GM21381 (cell line): ENCODE data around the gene CTU2.

ENCODE experiments used
- ATAC-seq: cut with Tn5 transposase; IDR thresholded peaks from one replicate; pipeline ENCODE4 v1.9.1; 2021; ENCODE audit warnings: mild to moderate bottlenecking, moderate library complexity; ENCODE audit not compliant: unreplicated experiment

The CTU2 gene

DNA sequence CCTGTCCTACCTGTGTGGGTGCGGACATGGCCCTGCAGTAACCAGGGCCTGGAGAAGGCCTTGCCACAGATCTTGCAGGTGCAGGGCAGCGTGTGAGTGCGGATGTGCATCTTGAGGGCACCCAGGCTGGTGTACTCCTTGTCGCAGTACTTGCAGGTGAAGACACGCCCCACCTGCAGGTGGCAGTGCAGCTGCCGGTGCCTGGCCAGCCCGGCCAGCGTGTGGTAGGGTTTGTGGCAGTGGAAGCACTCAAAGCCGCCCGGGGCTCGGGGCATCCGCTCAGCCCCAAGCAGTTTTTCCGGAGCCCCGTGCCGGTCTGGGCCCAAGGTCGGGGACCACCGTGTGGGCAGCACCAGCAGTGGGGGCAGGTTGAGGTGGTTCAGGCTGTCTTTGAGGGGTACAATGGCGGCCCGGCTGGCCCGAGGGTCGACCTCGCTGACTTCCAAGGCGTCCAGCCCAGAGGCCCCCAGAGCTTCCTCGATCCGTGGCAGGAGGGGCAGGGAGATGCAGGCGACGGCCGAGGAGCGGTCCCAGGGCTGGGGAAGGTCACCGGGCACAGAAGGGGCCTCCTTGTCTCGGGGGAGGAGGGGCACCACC lies 25.1 kb upstream of the CTU2 start:
- ATAC-seq, result peak; percentile 7

DNA sequence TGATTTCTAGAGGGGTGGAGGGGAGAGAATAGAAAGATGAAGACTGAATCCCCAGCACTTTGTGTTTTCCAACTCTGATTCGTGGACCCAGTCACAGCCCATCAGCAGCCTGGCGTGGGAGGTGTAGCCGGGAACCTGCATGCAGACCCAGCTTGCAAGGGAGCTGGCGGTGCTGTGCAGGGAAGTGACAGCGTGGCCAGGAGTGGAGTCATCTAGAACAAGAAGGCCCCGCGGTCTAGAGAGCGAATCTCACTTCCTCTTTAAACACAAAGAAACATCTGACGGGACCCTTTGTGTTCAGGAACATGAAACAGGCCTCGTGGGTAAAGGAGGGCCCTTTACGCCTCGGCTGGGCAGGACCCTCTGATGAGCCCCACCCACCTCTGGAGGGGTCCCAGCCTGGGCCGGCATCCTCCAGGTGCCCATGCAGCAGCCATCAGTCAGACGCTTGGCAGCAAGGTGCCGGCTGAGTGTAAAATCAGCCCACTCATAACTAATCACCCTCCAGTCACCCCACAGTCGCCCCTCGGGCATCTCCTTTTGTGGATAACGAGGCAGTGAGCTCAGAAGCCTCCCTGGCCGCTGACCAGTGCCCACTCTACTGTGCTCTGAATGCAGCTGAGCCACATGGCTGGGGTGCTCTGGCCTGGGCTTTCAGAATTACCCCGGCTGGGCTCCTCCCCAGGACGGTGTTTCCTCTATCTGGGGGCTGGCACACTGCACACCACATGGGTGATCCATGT lies 24.4 kb upstream of the CTU2 start:
- ATAC-seq, result peak; percentile 63

DNA sequence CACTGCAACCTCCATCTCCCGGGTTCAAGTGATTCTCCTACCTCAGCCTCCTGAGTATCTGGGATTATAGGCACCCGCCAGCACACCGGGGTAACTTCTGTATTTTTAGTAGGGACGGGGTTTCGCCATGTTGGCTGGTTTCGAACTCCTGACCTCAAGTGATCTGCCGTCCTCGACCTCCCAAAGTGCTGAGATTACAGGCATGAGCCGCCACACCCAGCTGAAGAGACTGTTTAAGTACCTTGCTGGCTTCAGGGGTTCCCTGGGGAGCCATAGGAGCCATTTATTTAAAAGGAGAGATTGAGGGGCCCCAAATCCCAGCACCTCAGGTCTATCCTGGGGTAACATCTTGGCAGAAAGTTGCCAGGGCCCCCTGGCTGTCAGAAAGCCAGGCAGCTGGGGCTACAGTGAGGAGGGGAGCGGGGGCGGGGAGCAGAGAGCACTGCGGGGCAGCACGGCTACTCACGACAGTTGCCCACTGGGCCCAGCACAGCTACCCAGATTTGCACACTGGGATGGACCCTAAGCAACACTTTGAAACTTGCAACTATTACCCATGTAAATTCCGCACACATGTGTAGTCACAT lies 21.6 kb upstream of the CTU2 start:
- no peak for ATAC-seq

DNA sequence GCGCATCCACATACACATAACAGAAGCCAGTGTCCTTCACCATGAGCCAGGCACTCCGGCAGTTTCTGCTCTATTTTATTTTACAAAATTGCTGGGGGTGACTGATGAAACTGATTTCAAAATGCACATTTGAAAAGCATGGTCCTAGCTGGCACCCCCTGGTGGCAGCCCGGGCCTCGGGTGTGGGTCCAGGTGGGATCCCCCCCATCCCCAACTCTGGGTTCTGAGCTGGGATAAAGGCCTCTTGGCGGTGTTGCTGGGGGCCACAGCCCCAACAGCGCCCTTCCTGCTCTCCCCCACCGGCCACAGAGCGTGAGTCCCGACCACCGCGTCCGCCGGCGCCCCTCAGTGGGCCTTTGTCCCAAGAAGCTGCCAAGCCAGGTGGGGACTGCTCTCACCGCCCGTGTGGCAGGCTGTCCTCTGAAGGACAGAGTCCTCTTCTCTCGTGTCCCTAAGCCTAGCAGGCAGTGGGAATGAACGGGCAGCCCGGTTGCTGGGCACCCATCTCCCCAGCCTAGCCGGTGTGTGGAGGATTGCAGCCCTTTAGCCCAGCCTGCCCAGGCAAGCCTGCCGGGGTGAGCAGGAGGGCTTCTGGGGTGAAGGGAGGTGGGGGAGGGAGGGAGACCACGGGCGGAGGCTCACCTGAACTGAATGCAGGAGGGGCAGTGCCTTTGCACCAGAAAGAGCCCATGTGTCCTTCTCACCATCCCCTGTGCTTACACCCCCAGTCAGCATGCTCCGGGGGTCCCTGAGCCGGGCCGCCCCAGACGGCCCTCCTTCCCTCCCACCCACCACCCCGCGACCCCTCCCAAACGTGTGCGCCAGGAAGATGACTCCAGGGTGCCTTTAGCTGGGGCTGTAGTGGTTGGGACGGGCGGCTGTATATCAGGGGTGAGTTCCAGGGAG lies 20.9 kb upstream of the CTU2 start:
- no peak for ATAC-seq

DNA sequence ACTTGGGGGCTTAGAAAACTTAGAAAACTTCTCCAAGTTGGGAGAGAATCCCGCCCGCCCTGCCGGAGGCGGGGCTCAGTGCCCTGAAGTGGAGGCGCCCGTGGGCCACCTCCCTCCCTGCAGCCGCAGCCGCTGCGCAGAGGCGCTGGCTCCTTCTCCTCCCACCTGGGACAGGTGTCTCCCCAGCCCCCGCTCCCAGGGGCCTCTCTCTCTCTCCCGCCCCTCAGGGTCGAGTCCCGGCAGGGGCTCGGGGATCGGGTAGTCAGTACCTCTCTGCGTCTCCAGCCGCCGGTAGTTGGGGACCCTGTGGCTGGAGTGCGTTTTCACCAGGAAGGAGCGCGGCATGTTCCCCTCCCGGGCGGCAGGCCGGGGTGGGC lies 20.3 kb upstream of the CTU2 start:
- ATAC-seq, result no peak

DNA sequence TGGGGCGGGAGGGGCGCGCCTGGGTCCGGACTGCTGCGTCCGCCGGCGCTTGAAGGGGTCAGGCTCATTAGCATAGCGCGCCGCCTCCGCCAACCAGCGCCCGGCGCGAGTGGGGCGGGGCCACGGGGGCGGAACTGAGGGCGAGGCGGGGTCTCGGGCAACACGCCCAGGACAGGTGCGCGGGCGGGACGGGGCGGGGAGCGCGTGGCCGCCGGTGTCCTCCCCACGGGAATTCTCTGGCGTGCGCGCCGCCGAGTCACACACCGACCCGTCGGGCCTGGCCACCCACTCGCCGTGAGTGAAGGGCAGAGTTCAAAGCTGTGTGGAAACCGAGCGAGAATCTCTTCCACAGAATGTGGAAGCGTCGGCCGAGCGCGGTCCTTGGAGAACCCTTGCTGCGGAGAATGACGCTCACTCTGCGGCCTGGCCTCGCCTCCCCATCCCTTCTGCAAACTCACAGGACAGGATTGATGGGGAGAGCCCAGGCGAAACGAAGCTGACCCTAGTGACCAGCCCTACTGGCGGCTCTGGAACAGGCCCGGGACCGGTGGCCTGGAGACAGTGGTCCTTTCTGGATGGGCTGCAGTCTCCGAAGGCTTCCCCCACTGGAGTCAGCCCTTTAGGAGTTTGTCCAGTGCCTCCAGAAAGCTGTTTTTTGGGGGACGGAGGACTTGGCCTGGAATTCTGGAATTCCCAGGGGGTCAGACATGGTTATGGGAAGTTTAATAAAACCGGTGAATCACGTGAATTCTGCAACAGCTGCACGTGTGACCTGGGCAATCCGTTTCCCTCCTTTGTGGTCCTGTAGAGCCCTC lies 19.7 kb upstream of the CTU2 start, which contains the start of gene SNAI3:
Gene SNAI3 (minus strand): TSS at position 69 of the 815 bp plus-strand sequence. CDS start 101 bp downstream, outside the sequence.
- peak; percentile 69 for ATAC-seq

DNA sequence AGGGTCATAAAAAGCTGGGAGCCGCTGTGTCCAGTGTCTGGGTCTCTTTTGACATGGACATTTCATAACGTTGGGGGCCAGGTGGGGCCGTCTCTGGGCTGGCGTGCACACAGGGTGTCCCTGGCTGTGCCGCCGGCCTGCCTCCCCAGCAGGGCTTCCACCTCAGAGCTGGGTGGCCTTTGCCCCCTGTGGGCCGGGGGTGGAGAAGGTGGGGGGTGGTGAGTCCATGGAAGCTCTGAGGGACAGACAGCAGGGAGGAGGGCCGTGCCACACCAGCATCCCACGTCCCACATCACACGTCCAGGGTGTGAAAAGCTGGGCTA lies 19.1 kb upstream of the CTU2 start:
- ATAC-seq, result no peak

DNA sequence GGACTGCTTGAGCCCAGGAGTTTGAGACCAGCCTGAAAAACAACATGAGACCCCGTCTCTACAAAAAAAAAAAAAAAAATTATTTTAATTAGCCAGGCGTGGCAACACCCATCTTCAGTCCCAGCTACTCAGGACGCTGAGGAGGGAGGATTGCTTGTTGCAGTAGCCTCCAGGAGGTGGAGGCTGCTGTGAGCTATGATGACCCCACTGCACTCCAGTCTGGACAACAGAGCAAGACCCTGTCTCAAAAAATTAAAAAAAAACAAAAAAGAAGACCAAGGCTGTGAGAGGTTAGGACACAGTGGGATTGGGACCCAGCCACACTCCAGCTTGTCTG lies 18.7 kb upstream of the CTU2 start:
- no peak for ATAC-seq

DNA sequence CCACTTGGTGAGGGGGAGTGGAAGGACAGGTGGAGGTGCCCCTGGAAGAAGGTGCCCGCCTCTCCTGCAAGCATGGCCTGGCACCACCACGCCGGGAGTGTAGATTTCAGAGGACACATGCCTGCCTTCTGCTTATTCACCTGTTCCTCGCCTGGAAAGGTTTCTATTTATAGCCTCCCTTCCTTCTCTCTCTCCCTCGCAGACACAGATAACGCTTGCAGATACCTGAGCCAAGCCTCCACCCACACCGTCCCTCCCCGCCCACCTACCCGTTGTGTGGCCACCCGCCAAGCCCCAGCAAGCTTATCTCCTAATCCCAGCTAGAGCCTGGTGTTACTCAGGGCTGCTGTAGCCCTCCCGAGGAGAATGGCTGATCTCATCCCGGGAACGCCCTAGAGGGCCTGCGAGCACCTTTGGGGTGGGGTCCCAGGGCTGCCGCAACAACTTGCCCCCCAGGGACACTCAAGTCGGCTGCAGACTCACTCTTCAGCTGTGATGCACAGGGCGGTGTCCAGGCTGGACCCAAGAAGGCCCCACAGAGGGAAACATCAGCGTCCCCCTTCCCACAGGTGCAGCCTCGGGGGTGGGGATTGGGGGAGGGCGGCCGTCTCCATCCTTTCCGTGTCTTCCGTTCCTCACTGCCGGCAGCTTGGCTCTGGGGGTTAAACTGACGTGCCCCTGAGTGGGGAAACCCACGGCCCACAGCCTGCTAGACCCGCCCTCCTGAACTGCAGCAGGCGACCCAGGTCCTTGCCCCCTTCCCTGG lies 18.1 kb upstream of the CTU2 start:
- ATAC-seq, result no peak

DNA sequence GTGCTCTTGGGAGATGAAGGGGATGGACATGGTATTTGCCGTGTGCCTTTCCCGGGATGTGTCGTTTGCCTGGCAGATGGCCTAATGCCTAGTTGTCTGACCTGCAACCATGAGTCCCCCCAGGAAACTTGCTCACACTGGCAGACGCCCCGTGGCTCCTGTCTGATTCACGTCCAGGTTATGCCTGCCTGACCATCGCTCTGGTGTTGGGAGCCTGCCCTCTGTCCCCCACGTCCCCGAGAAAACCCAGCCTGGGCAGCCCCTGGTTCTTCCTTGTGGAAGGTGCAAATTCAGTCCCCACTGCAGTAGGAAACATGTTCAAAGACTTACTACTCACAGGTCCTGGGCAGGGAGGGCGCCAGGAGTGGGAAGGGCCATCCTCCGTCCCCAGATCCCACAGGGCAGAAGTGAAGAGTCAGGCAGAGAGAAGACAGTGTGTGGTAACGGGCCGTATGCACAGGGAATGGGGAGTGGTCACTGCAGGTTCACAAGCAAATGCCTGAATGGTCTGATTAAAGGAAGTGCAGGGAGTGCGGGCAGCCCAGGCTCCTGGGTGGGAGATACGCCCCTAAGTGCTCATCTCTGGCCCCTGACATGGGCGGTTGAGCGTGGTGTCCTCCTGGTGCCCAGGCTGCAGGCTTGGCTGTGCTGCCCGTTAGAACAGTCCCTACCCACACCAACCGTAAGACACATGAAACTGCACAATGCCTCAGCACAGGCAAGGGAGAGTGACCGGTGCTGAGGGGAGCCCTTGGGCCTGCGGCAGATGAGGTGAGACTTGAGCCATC lies 15.8 kb upstream of the CTU2 start:
- no peak for ATAC-seq

DNA sequence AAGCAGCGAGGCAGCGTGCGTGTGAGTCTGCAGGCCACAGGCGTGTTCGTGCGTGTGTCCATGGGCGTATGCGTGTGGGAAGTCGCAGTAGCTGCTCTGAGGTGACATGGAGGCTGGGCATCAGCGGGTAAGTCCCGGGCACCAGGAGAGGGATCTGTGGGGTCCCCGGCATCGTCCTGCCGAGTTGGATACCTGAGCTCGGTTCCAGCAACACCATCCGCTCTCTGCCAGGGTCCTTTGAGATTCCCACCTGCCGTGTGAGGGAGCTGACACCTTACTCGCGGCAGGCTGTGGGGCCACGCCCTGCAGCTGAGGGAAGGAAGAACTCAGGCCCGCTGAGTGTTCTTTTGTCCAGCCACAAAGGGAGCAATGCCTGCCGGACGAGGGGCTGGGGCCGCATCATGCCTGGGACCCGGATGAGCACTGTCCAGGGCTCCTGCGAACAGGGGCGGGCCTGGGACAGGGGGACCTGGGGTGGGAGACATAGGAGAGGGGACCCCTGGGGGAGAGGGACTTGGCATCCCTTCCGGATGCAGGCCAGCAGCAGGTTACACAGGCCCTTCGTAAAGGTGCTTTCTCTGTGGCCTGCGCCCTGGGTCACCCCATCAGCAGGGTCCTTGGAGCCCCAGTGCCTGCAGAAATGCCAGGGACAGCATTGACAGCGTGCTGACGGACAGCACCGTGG lies 15.0 kb upstream of the CTU2 start:
- no peak for ATAC-seq

DNA sequence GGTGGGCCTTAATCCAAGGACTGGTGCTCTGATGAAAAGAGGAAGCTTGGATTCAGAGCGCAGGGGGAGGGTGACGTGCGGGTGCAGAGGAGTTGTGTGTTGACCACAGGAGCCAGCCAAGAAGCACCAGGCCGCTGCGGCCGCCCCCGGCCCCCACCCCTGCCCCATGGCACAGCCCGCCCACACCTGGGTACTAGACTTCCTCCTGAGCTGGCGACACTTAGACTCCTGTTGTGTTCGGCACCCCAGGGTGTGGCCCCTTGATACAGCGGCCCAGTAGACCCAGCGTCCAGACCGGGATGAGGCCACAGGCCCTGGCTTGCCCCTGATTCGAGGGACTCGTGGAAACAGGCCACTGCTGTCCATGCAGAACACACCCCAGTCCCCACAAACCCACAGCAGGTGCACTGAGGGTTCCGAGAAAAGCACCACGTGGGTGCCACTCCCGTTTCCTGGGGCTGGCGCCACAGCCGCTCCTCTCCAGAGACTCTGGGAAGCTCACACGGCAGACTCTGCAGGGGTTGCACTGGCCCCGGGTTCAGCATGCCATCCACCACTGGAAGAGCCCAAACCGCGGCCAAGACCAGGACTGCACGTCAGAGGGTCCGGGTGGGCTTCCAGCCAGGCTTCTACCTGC lies 14.3 kb upstream of the CTU2 start:
- ATAC-seq, result no peak

DNA sequence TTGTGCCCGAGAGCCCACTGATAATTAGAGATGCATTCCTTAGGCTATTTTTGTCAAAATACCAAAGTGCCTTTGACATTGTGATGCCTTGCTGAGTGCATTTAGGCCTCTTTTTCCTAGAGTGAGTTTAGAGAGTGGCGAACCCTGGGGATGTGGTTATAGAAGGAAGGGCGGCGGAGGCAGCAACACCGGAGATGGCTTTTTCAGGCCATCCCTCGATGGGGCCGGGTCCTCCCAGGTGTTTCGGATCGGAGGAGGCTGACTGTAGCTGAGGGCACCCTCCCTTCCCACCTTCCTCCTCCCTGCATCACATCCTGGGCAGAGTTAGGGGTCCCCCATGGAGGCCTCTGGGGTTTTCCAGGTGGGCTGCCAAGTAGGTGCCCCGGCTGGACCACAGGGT lies 13.4 kb upstream of the CTU2 start:
- no peak for ATAC-seq

DNA sequence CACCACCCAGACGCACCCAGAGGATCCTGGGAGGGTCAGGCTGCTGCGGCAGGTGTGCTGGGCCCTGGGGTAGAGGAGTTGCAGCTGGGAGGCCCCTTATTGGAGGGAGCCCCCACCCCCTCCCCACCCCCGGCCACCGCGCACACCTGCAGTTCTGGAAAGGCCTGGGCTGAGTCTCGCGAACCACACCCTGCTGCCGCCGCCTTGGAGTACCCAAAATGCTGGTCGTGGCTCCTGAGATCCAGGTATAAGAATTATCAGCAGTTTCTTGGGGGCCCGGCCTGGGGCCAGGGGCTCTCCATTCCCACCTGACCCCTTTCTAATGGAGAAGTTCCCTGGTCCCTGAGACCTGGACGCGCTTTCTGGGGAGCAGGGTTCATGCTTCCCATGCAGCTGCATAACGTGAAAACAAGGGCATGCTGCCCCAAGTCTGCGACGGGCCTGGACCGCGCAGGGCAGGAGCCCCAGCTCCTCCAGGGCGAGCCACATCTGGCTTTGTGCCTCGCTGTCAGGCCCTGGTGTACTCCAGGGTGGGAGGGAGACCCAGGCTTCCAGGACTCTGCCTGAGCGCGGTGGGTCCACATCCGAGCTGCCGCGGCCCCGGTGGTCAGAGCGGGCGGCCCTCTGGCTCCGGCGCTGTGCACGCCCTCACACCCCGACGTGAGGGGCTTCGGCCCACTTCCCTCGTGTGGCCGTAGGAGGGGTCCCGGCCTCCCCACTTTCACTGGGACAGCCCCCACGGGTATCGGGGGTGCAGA lies 12.7 kb upstream of the CTU2 start:
- ATAC-seq, result no peak

DNA sequence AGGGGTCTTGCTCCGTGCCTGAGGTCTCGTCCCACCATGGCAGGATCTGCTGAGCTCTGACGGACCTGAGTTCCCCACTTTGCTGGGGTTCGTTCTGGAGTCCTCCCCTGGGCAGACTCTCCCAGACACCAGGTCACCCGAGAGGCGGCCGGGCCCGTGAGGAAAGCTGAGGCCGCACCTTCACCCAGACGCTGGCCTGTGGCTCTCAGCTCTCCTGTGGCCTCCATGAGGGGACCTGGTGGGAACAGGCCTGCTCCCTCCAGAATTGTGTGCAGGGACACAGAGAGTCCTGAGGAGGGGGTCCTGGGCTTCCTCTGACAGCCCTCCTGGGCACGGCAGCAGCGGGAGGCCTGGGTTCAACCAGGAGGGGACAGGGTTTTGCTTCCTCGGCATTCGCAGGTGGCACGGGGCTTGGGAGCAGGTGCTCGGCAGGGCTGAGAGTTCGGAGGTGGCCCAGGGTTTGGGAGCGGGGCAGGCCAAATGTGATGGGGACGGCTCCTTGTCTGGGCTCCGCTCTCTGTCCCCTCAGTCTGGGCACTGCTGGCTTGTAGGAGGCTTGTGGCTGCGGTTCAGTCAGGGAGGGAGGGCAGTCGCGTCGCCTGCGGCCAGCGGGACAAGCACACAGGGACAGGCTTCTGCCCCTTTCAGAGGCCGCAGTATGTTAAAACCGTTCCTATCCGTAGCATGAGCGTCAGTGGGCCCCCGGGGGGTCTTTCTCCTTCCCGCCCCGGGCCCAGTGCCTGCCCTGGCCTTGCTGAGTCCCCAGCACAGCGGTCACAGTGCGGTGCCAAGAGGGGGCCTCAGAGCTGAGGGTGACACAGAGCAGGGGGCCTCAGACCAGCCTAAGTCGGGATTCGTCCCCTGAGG lies 11.8 kb upstream of the CTU2 start:
- ATAC-seq, result no peak

DNA sequence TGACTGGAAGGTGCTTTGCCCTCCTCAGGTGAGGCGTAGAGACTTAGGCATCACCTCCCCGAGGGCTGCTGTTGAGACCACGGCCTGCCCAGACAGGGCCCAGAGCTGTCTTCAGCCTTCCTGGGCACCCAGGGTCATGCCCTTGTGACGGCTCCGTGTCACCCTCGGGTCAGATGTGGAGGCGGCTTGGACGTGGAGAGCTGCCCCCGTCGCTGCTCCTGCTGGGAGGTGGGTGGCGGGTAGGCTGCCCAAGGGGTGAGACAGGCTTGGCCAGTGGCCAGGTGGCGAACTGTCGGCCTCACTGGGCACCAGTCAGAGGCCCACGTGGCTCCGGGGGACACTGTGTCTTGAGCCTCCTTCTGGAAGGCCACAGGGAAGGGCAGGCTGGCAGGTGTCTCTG lies 11.1 kb upstream of the CTU2 start:
- no peak for ATAC-seq

DNA sequence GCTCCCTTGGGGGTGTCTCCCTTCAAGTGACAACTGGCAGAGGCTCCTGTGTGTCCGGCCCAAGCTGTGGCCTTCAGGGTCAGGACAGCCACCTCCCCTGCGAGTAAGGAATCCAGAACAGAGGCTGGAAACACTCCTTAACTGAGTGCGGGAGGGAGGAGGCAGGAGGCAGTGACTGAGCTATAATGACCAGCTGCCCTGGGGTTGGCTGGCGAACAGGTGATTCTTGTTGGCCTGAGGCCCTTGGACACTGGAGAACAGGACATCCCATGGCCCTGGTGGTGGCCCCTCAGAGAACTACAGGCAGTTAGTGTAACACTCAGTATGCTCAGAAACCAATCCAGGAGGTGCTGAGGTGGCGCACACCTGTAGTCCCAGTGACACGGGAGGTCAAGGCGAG lies 10.6 kb upstream of the CTU2 start:
- ATAC-seq, result no peak
